Measurements from ENCODE around the gene UBQLNL.

UBQLNL gene

GRCh38 chr11:5505363-5506048, 11.0 kb downstream of the UBQLNL start:
- Histone ChIP-seq H3K4me3 (ENCODE audit: low read depth, low read length) (no peak overlapping the region), H3K9me3 (ENCODE audit: control insufficient read depth, insufficient read depth, low read length) (no peaks in the 10 kb centered on the region), H3K9ac (ENCODE audit: low read depth, low read length) (no peak overlapping the region), H3K27me3 (ENCODE audit: control insufficient read depth, insufficient read depth, low read length) (no peaks in the 10 kb centered on the region), H3K36me3 (ENCODE audit: control insufficient read depth, insufficient read depth, low read length) (no peaks in the 10 kb centered on the region), H3K4me1 (ENCODE audit: control insufficient read depth, insufficient read depth, low read length) (no peaks in the 10 kb centered on the region)

DNA sequence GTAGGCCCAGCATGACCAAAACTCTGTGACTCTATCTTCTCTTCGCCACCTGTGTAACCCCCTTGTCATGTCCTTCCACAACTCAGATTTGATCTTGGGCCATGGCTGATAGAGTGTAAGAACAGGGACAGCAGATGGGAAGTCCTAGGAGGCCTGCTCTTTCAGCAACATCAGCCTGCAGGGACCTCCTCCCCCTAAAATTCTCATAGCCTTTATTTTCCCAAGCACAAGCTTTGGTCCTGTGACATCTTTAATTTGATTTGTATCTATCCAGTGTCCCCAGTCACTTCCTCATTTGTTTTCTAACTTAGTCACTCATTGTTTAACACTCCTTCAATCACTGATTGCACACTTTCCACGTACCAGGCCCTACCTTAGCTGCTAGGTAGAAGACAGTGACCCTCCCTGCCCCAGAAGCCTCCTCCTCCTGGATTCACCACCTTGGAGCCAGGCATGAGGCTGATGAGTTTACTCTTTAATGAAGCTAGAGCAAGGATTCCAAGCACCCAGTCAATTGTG, 12.0 kb downstream of the UBQLNL start:
- H3K36me3 ChIP-seq (ENCODE audit: control insufficient read depth, insufficient read depth, low read length): no peaks in the 10 kb centered on the region
- no peaks in the 10 kb centered on the region for H3K27me3 ChIP-seq (ENCODE audit: control insufficient read depth, insufficient read depth, low read length)
- no peak overlapping the region for H3K9ac ChIP-seq (ENCODE audit: low read depth, low read length)
- no peaks in the 10 kb centered on the region for H3K4me1 ChIP-seq (ENCODE audit: control insufficient read depth, insufficient read depth, low read length)
- no peak overlapping the region for H3K4me3 ChIP-seq (ENCODE audit: low read depth, low read length)
- H3K9me3 ChIP-seq (ENCODE audit: control insufficient read depth, insufficient read depth, low read length): no peaks in the 10 kb centered on the region

DNA sequence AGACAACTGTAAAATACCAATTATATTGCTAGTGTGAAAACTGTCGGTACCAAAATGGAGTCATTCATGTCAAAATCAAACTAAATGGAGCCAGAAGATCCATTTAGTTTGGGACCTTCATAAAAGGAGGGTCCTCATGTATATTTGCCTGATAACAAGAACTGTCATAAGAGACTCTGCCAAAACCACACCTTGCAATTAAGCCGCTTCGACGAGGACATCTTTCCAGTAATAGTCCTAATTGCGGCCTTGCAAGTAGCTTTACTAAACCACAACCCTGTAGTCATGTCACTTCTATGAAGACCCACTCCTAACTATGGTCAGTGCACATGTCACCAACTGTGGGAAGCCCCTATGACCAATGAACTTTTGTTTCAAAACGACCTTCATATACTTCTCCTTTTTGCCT, 16.1 kb downstream of the UBQLNL start:
- no peak overlapping the region for H3K9ac ChIP-seq (ENCODE audit: low read depth, low read length)
- H3K27me3 ChIP-seq (ENCODE audit: control insufficient read depth, insufficient read depth, low read length): no peaks in the 10 kb centered on the region
- H3K9me3 ChIP-seq (ENCODE audit: control insufficient read depth, insufficient read depth, low read length): no peaks in the 10 kb centered on the region
- no peaks in the 10 kb centered on the region for H3K4me1 ChIP-seq (ENCODE audit: control insufficient read depth, insufficient read depth, low read length)
- no peak overlapping the region for H3K4me3 ChIP-seq (ENCODE audit: low read depth, low read length)
- no peaks in the 10 kb centered on the region for H3K36me3 ChIP-seq (ENCODE audit: control insufficient read depth, insufficient read depth, low read length)

DNA sequence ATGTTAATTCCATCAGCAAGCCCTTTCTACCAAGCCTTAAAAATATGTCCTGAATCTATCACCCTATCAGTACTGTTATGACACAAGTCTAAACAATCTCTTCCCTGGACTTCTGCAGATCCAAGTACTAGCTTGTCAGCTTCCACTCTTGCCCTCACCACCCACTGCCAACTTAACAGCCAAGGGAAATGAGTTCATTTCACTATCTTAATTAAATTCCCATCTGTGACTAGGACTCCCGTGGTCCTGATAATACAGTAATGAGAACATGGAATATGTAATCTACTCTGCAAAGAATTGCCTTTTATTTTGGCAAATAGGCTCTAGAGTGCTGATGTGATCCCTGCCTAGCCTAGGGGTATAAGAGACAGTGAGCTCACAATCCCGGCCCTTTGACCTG, 16.8 kb downstream of the UBQLNL start:
- Histone ChIP-seq H3K9me3 (ENCODE audit: control insufficient read depth, insufficient read depth, low read length) (no peaks in the 10 kb centered on the region), H3K36me3 (ENCODE audit: control insufficient read depth, insufficient read depth, low read length) (no peaks in the 10 kb centered on the region), H3K4me1 (ENCODE audit: control insufficient read depth, insufficient read depth, low read length) (no peaks in the 10 kb centered on the region), H3K4me3 (ENCODE audit: low read depth, low read length) (no peak overlapping the region), H3K9ac (ENCODE audit: low read depth, low read length) (no peak overlapping the region), H3K27me3 (ENCODE audit: control insufficient read depth, insufficient read depth, low read length) (no peaks in the 10 kb centered on the region)

DNA sequence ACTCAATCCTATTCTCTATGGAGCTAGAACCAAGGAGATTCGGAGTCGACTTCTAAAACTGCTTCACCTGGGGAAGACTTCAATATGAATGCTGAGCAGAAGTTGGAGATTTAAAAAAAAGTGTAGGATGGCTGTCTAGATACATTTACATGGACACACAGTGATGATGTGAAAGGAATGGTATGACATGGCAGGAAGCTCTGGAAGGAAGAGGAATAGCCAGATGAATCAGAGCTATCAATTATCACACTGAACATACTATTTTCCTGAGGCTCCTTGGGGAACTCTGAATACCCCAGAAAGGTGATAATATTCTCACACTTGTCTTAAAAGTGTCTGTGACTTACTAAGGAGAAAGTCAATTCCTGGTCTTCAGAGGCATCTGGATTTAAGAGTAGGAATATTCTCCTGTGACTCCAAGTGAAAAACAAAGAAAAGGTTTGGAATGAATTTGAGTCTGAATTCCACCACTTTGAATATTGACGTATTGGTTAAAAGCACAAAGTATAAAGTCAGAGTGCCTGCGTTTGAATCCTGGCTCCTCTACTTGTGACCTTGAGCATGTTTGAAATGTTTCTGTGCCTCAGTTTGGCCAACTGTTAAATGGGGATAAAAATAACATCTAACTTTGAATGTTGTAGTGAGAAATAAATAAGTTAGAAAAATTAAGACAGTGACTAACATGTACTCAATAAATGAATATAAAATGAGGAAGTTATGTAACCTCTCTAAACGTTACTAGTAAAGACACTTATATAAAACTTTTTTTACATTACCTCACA, 26.7 kb downstream of the UBQLNL start:
- Histone ChIP-seq H3K9ac (ENCODE audit: low read depth, low read length) (no peak overlapping the region), H3K36me3 (ENCODE audit: control insufficient read depth, insufficient read depth, low read length) (no peaks in the 10 kb centered on the region), H3K4me1 (ENCODE audit: control insufficient read depth, insufficient read depth, low read length) (no peaks in the 10 kb centered on the region), H3K27me3 (ENCODE audit: control insufficient read depth, insufficient read depth, low read length) (no peaks in the 10 kb centered on the region), H3K4me3 (ENCODE audit: low read depth, low read length) (no peak overlapping the region), H3K9me3 (ENCODE audit: control insufficient read depth, insufficient read depth, low read length) (no peaks in the 10 kb centered on the region)

DNA sequence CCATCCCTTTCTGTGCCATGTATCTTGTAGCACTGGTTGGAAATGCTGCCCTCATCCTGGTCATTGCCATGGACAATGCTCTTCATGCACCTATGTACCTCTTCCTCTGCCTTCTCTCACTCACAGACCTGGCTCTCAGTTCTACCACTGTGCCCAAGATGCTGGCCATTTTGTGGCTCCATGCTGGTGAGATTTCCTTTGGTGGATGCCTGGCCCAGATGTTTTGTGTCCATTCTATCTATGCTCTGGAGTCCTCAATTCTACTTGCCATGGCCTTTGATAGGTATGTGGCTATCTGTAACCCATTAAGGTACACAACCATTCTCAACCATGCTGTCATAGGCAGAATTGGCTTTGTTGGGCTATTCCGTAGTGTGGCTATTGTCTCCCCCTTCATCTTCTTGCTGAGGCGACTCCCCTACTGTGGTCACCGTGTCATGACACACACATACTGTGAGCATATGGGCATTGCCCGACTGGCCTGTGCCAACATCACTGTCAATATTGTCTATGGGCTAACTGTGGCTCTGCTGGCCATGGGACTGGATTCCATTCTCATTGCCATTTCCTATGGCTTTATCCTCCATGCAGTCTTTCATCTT, 27.6 kb downstream of the UBQLNL start:
- no peaks in the 10 kb centered on the region for H3K9me3 ChIP-seq (ENCODE audit: control insufficient read depth, insufficient read depth, low read length)
- no peaks in the 10 kb centered on the region for H3K27me3 ChIP-seq (ENCODE audit: control insufficient read depth, insufficient read depth, low read length)
- H3K36me3 ChIP-seq (ENCODE audit: control insufficient read depth, insufficient read depth, low read length): no peaks in the 10 kb centered on the region
- H3K4me3 ChIP-seq (ENCODE audit: low read depth, low read length): no peak overlapping the region
- H3K9ac ChIP-seq (ENCODE audit: low read depth, low read length): no peak overlapping the region
- no peaks in the 10 kb centered on the region for H3K4me1 ChIP-seq (ENCODE audit: control insufficient read depth, insufficient read depth, low read length)

DNA sequence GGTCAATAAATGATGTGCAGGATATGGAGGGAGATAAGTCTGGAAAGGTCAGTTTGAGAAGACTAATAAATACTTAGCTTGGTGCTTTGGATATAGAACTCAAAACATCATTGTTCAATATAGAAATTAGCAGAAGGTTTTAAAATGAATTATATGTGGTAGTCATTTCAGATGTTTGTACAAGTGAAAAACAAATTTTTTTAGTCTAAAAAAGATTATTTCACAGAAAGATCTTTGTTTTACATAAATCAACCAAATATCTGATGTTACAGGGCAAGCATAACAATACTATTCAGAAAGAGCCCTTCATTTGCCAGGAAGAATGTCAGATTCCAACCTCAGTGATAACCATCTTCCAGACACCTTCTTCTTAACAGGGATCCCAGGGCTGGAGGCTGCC, 28.1 kb downstream of the UBQLNL start, which contains the start of gene OR52D1:
OR52D1 (plus strand) TSS at position 301 of the 400 bp plus-strand sequence; CDS start at position 323, 22 bp downstream.
- Histone ChIP-seq H3K4me3 (ENCODE audit: low read depth, low read length) (no peak within 1 kb of the TSS), H3K36me3 (ENCODE audit: control insufficient read depth, insufficient read depth, low read length) (no peaks in the 10 kb centered on the region), H3K9me3 (ENCODE audit: control insufficient read depth, insufficient read depth, low read length) (no peaks in the 10 kb centered on the region), H3K27me3 (ENCODE audit: control insufficient read depth, insufficient read depth, low read length) (no peaks in the 10 kb centered on the region), H3K4me1 (ENCODE audit: control insufficient read depth, insufficient read depth, low read length) (no peaks in the 10 kb centered on the region), H3K9ac (ENCODE audit: low read depth, low read length) (no peak within 1 kb of the TSS)

DNA sequence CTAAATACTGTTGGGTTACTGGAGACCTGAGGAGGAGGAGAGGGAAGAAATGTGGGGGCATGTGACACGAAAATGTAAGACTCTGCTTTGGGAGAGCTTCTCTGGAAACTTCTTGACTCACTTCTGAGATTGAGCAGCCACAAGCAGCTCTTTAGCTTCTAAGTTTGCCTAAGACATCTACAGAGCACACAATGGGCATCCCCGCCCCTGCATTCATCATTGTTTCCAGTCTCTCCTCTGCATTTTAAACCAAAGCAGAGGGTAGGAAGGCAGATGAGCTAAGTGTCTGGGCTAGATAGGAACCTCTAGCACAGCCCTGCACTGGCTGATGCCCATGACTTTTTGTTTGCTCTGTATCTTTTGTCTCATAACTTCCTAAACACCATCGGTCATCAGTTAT, 30.1 kb downstream of the UBQLNL start:
- no peaks in the 10 kb centered on the region for H3K36me3 ChIP-seq (ENCODE audit: control insufficient read depth, insufficient read depth, low read length)
- no peaks in the 10 kb centered on the region for H3K4me1 ChIP-seq (ENCODE audit: control insufficient read depth, insufficient read depth, low read length)
- no peaks in the 10 kb centered on the region for H3K27me3 ChIP-seq (ENCODE audit: control insufficient read depth, insufficient read depth, low read length)
- no peaks in the 10 kb centered on the region for H3K9me3 ChIP-seq (ENCODE audit: control insufficient read depth, insufficient read depth, low read length)
- no peak overlapping the region for H3K9ac ChIP-seq (ENCODE audit: low read depth, low read length)
- H3K4me3 ChIP-seq (ENCODE audit: low read depth, low read length): no peak overlapping the region

- Histone ChIP-seq H3K4me1 (ENCODE audit: control insufficient read depth, insufficient read depth, low read length) (no peaks in the 10 kb centered on the region), H3K36me3 (ENCODE audit: control insufficient read depth, insufficient read depth, low read length) (no peaks in the 10 kb centered on the region), H3K4me3 (ENCODE audit: low read depth, low read length) (no peak overlapping the region), H3K9me3 (ENCODE audit: control insufficient read depth, insufficient read depth, low read length) (no peaks in the 10 kb centered on the region), H3K9ac (ENCODE audit: low read depth, low read length) (no peak overlapping the region), H3K27me3 (ENCODE audit: control insufficient read depth, insufficient read depth, low read length) (no peaks in the 10 kb centered on the region)
These were observed 30.5 kb downstream of the UBQLNL start for GRCh38 chr11:5486003-5486402.

GRCh38 chr11:5476186-5476819, 40.2 kb downstream of the UBQLNL start:
- H3K4me3 ChIP-seq (ENCODE audit: low read depth, low read length): no peak overlapping the region
- H3K27me3 ChIP-seq (ENCODE audit: control insufficient read depth, insufficient read depth, low read length): no peaks in the 10 kb centered on the region
- no peaks in the 10 kb centered on the region for H3K4me1 ChIP-seq (ENCODE audit: control insufficient read depth, insufficient read depth, low read length)
- no peak overlapping the region for H3K9ac ChIP-seq (ENCODE audit: low read depth, low read length)
- H3K36me3 ChIP-seq (ENCODE audit: control insufficient read depth, insufficient read depth, low read length): no peaks in the 10 kb centered on the region
- no peaks in the 10 kb centered on the region for H3K9me3 ChIP-seq (ENCODE audit: control insufficient read depth, insufficient read depth, low read length)

DNA sequence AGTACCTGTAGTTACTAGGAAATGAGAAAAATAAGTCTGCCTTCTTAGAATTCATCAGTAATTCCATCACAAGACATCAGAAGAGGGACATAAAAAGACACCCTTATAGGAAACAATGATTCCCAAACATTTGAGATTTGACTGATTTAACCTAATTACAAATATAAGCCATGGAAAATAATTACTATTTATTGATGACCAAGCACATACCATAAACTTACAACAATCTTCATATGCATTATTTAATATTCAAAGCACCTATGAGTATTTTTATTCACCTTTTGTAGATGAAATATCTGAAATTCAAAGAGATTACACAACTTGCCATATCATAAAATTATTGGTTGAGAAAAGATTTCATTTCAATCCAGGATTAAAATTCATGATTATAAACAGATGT, 42.6 kb downstream of the UBQLNL start:
- no peaks in the 10 kb centered on the region for H3K4me1 ChIP-seq (ENCODE audit: control insufficient read depth, insufficient read depth, low read length)
- H3K27me3 ChIP-seq (ENCODE audit: control insufficient read depth, insufficient read depth, low read length): no peaks in the 10 kb centered on the region
- no peaks in the 10 kb centered on the region for H3K9me3 ChIP-seq (ENCODE audit: control insufficient read depth, insufficient read depth, low read length)
- H3K9ac ChIP-seq (ENCODE audit: low read depth, low read length): no peak overlapping the region
- H3K36me3 ChIP-seq (ENCODE audit: control insufficient read depth, insufficient read depth, low read length): no peaks in the 10 kb centered on the region
- no peak overlapping the region for H3K4me3 ChIP-seq (ENCODE audit: low read depth, low read length)
